Astrocyte of the cerebellum (primary cell): ENCODE data around the gene SASH3.

Experiments used
- DNase-seq: peaks from one replicate; pipeline ENCODE4 v3.0.0-alpha.2; 2011; ENCODE audit warnings: low read depth
- H3K4me3 ChIP-seq: 2 replicates; pipeline ENCODE4 v1.5.1; 2011; ENCODE audit warnings: mild to moderate bottlenecking, low read depth, low read length, moderate library complexity
- in situ Hi-C: cut with HindIII; loops from 2 replicates; pipeline ENCODE4 v1.10.0; 2017; ENCODE audit warnings: low sequenced_read_pairs
- TF ChIP-seq, protein P1 (sequence below): IDR thresholded peaks from 2 replicates; pipeline ENCODE4 v1.5.1; 2012; ENCODE audit warnings: low read length, low read depth, moderate library complexity, mild to moderate bottlenecking; ENCODE audit errors: missing control alignments

The SASH3 gene

GRCh38 chrX:129792586-129793291 lies 13.0 kb downstream of the SASH3 start:
- in situ Hi-C loops: no loop called here
- TF ChIP-seq, protein P1, sequence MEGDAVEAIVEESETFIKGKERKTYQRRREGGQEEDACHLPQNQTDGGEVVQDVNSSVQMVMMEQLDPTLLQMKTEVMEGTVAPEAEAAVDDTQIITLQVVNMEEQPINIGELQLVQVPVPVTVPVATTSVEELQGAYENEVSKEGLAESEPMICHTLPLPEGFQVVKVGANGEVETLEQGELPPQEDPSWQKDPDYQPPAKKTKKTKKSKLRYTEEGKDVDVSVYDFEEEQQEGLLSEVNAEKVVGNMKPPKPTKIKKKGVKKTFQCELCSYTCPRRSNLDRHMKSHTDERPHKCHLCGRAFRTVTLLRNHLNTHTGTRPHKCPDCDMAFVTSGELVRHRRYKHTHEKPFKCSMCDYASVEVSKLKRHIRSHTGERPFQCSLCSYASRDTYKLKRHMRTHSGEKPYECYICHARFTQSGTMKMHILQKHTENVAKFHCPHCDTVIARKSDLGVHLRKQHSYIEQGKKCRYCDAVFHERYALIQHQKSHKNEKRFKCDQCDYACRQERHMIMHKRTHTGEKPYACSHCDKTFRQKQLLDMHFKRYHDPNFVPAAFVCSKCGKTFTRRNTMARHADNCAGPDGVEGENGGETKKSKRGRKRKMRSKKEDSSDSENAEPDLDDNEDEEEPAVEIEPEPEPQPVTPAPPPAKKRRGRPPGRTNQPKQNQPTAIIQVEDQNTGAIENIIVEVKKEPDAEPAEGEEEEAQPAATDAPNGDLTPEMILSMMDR: no peak
- H3K4me3 ChIP-seq: no peak overlapping the region
- DNase-seq: no peak

GRCh38 chrX:129793604-129794191 lies 13.9 kb downstream of the SASH3 start:
- no peak overlapping the region for H3K4me3 ChIP-seq
- TF ChIP-seq, protein P1: no peak
- DNase-seq: no peak
- in situ Hi-C loops: no loop called here

DNA sequence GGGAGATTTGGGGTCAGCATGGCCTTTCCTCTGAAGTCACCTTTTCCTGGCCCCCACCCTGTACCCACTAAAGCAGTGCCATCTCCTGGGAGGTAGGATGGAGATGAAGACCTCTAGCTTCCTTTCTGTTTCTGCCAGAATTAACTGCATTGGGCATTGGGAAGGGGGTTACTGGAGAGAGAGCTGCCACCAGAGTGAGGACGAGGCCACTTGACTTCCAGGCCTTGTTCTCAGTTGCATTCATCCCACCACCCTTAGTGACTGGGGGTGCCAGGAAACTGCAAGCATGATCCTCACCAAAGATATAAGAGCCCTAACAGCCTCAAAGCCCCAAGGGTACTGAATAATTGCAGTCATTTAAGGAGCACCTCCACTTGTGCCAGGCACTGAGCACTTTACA lies 15.8 kb downstream of the SASH3 start:
- no peak for DNase-seq
- H3K4me3 ChIP-seq: no peak overlapping the region
- TF ChIP-seq, protein P1: no peak
- in situ Hi-C loops: no loop called here

DNA sequence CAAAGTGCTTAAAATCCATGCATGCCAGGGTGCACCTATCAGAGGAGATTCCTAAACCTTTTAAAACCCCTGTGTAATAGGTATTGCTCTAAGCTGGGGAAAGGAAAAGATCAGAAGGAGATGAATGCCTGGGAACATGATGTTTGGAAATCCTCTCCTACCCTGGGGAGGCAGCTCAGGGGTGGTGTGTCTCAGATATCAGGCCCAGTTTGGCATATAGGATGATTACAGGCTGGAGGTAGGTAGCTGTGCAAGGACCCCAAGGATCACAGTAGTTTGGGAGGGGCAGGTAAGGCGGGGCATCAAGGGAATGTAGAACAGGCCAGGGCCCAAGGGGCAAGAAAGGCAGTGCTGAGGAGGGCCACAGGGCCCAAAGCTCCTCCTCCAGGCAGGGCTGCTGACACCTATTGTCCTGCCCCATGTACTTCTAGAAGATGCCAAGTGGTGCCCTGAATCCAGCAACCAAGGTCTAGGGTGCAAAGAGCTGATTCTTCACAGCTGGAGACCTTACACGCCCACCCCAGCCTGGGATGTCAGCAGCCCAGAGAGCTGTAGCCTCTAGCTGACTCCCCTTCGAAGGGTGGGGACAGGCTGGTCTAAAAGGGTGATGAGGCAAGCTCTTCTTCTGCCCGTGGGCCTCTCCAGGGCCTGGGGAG lies 17.6 kb downstream of the SASH3 start:
- in situ Hi-C loops: no loop called here
- TF ChIP-seq, protein P1: no peak
- no peak overlapping the region for H3K4me3 ChIP-seq
- no peak for DNase-seq

GRCh38 chrX:129798456-129798855 lies 18.7 kb downstream of the SASH3 start:
- H3K4me3 ChIP-seq: no peak overlapping the region
- DNase-seq: no peak
- TF ChIP-seq, protein P1: no peak
- in situ Hi-C loops: no loop called here

GRCh38 chrX:129798888-129799287 lies 19.1 kb downstream of the SASH3 start:
- in situ Hi-C loops: no loop called here
- DNase-seq: no peak
- TF ChIP-seq, protein P1: no peak
- H3K4me3 ChIP-seq: no peak overlapping the region
